Effector memory CD8-positive, alpha-beta T cell (primary cell): ENCODE measurements around the gene CTDP1.
A peak's percentile ranks its signal among the peaks of the same experiment; 100 is the strongest.

ENCODE experiments used
- ATAC-seq: fragments of 150-1000 bp; cut with Tn5 transposase; replicated peaks from 2 replicates; pipeline ENCODE4 v1.10.0; 2021; ENCODE audit warnings: mild to moderate bottlenecking, moderate library complexity
- DNase-seq, 3 experiments: peaks; one replicate each; pipeline ENCODE4 v3.0.0; 2021
- H3K27ac Mint-ChIP-seq, 2 donors: one replicate each; pipeline ENCODE4 v1.8.0; 2022; ENCODE audit warnings: mild to moderate bottlenecking in 2 of 2, mixed read lengths in 2 of 2, moderate library complexity in 2 of 2
- H3K27me3 Mint-ChIP-seq, 2 donors: one replicate each; pipeline ENCODE4 v1.8.0; 2022; ENCODE audit warnings: mixed read lengths in 2 of 2
- H3K36me3 Mint-ChIP-seq: one replicate; pipeline ENCODE4 v1.8.0; 2022; ENCODE audit warnings: mild to moderate bottlenecking, moderate library complexity, mixed read lengths; ENCODE audit not compliant: insufficient read depth
- H3K4me1 Mint-ChIP-seq, 2 donors: one replicate each; pipeline ENCODE4 v1.8.0; 2022; ENCODE audit warnings: low read depth in 2 of 2, mixed read lengths in 2 of 2
- H3K4me3 Mint-ChIP-seq, 2 donors: one replicate each; pipeline ENCODE4 v1.8.0; 2022; ENCODE audit warnings: mild to moderate bottlenecking in 2 of 2, mixed read lengths in 2 of 2, moderate library complexity in 2 of 2
- H3K9me3 Mint-ChIP-seq, 2 donors: one replicate each; pipeline ENCODE4 v1.8.0; 2022; ENCODE audit warnings: mixed read lengths in 2 of 2

Gene CTDP1

GRCh38 chr18:79790996-79791972 lies 111.7 kb downstream of the CTDP1 start:
- DNase-seq: no peak
- H3K27ac Mint-ChIP-seq: no peak overlapping the region
- ATAC-seq: no peak
- H3K27me3 Mint-ChIP-seq: peaks cover 43 to 71% of the 10 kb centered on the region in 2 donors
- H3K4me3 Mint-ChIP-seq: no peak overlapping the region
- H3K4me1 Mint-ChIP-seq: peaks cover 0 to 13% of the 10 kb centered on the region in 2 donors
- no peaks in the 10 kb centered on the region for H3K36me3 Mint-ChIP-seq
- no peaks in the 10 kb centered on the region for H3K9me3 Mint-ChIP-seq

DNA sequence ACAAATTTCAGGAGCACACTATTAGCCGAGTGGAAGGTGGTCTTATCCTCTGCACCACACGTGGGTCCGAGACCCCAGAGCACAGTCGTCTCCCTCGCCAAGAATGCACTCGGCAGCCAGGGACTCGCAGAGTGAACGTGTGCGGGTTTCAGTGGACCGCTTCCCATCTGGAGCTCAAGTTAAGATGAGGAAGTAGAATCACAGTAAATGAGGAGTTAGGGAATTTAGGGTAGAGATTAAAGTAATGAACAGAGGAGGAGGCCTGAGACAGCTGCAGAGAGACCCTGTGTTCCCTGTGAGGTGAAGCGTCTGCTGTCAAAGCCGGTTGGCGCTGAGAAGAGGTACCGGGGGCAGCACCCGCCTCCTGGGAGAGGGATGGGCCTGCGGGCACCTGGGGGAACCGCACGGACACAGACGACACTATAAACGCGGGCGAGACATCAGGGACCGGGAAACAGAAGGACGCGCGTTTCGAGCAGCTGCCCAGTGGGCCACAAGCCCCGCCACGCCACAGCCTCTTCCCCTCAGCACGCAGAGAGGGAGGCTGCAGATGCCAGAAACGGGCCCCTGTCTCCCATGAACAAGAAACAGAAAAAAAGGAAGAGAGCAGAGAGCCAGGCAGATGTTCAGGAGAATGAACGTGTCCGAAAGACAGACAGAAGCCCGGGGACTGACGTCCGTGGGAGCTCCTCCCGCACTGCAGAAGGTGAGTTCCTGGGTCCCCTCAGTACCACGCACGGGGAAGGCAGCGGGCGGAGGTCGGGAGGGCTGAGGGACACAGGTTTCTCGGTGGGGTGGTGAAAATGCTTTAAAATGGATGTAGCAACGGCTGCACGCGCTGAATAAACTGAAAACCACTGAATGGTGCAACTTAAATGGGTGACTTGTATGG lies 112.7 kb downstream of the CTDP1 start:
- peaks cover 3 to 16% of the 10 kb centered on the region in 2 donors for H3K4me1 Mint-ChIP-seq
- ATAC-seq: no peak
- no peak for DNase-seq
- H3K36me3 Mint-ChIP-seq: no peaks in the 10 kb centered on the region
- peaks cover 49 to 71% of the 10 kb centered on the region in 2 donors for H3K27me3 Mint-ChIP-seq
- H3K4me3 Mint-ChIP-seq: no peak overlapping the region
- no peaks in the 10 kb centered on the region for H3K9me3 Mint-ChIP-seq
- no peak overlapping the region for H3K27ac Mint-ChIP-seq

DNA sequence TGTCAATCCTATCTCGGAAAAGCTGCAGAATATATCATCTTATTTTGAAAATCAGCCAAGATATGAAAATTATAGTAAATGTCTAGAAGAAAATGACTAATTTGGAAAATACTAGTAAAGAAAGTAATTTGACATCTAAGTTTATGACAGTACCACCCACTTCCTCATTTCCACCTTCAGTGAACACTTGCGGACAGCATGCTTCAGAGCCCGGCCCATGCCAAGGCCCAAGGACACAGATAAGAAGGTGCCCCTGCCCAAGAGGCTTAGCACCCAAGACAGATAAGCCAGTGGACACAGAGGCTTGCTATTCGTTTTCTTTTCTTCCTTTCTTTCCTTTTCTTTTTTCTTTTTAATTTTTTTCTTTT lies 113.4 kb downstream of the CTDP1 start:
- H3K4me3 Mint-ChIP-seq: no peak overlapping the region
- H3K27ac Mint-ChIP-seq: no peak overlapping the region
- H3K9me3 Mint-ChIP-seq: no peaks in the 10 kb centered on the region
- peaks cover 5 to 17% of the 10 kb centered on the region in 2 donors for H3K4me1 Mint-ChIP-seq
- ATAC-seq (no peak), DNase-seq (no peak)
- H3K27me3 Mint-ChIP-seq: peaks cover 52 to 74% of the 10 kb centered on the region in 2 donors
- no peaks in the 10 kb centered on the region for H3K36me3 Mint-ChIP-seq

GRCh38 chr18:79794846-79795245 lies 115.2 kb downstream of the CTDP1 start:
- DNase-seq (no peak), ATAC-seq (no peak)
- no peak overlapping the region for H3K27ac Mint-ChIP-seq
- H3K27me3 Mint-ChIP-seq: peaks cover 62 to 75% of the 10 kb centered on the region in 2 donors
- peaks cover 11 to 18% of the 10 kb centered on the region in 2 donors for H3K4me1 Mint-ChIP-seq
- no peaks in the 10 kb centered on the region for H3K36me3 Mint-ChIP-seq
- H3K9me3 Mint-ChIP-seq: no peaks in the 10 kb centered on the region
- no peak overlapping the region for H3K4me3 Mint-ChIP-seq

DNA sequence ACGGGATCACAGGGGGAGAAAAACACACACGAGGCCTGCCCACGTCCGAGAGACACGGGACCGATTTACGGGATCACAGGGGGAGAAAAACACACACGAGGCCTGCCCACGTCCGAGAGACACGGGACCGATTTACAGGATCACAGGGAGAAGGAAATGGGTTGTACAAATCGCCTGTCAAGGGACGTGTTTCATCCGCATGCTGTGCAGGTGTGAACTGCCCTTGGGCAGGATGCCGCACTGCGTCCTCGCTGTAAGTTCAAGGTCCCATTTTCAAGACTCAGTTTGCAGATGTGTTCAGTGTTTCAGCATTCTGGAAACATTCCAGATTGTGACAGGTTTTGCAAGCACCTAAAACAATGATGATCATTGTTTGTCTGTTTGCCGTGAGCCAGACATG lies 115.8 kb downstream of the CTDP1 start:
- H3K36me3 Mint-ChIP-seq: no peaks in the 10 kb centered on the region
- no peak for ATAC-seq
- no peaks in the 10 kb centered on the region for H3K9me3 Mint-ChIP-seq
- no peak for DNase-seq
- H3K27ac Mint-ChIP-seq: no peak overlapping the region
- peaks cover 63 to 75% of the 10 kb centered on the region in 2 donors for H3K27me3 Mint-ChIP-seq
- no peak overlapping the region for H3K4me3 Mint-ChIP-seq
- H3K4me1 Mint-ChIP-seq: peaks cover 13 to 19% of the 10 kb centered on the region in 2 donors

- no peak for DNase-seq
- Mint-ChIP-seq H3K4me3 (no peak overlapping the region), H3K4me1 (peaks cover 13 to 17% of the 10 kb centered on the region in 2 donors), H3K27me3 (peaks cover 57 to 72% of the 10 kb centered on the region in 2 donors), H3K36me3 (no peaks in the 10 kb centered on the region), H3K27ac (no peak overlapping the region), H3K9me3 (no peaks in the 10 kb centered on the region)
- no peak for ATAC-seq
Measured at GRCh38 chr18:79796016-79796415, 116.4 kb downstream of the CTDP1 start.

- Mint-ChIP-seq H3K36me3 (no peaks in the 10 kb centered on the region), H3K9me3 (no peaks in the 10 kb centered on the region), H3K27ac (no peak overlapping the region), H3K4me3 (peak overlapping the region; percentile 11 to 35), H3K27me3 (peaks cover 50 to 64% of the 10 kb centered on the region in 2 donors), H3K4me1 (peaks cover 10 to 13% of the 10 kb centered on the region in 2 donors)
- DNase-seq (no peak), ATAC-seq (no peak)
Measured at GRCh38 chr18:79796531-79797405, 117.2 kb downstream of the CTDP1 start.

DNA sequence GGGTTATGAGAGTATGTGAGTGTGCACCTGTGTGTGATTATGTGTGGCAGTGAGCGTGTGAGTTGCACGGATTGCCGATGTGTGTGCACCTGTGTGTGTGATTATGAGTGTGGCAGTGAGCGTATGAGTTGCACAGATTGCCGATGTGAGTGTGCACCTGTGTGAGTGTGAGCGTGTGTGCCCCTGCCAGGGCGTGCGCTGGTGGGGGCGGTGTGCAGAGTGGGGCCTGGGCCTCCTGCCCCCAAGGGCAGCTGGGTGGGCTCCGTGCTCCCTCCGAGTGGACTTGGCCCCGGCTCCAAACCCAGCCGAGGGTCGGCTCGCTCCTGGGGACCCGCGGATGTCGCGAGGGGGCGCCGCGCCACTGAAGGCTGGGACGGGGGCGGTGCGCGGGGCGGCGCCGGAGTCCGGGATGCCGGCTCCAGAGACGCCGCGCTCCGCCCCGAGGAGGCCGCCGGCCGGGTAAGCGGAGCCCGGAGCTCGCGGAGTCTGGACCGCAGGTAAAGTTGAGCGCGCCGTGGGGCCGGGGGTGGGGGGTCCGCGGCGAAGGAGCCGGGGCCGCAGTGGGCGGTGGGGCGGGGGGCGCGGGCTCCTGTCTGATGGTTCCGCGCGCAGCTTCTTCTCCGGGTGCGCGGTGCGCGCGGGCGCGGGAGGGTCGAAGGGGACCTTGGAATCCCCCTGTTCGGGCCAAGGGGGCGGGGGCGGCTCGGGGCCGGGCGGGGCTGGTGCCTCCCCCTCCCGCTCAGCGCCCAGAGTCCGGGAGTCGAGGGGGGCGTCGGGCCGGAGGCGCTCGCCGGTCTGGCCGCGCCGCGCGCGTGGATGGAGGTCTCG lies 118.1 kb downstream of the CTDP1 start, which contains the start of gene KCNG2:
KCNG2 (plus strand) TSS at position 421 of the 828 bp plus-strand sequence. CDS start 65,730 bp downstream, outside the sequence.
- peaks cover 6 to 13% of the 10 kb centered on the region in 2 donors for H3K4me1 Mint-ChIP-seq
- DNase-seq (no peak), ATAC-seq (no peak)
- H3K27ac Mint-ChIP-seq: no peak within 1 kb of the TSS
- no peaks in the 10 kb centered on the region for H3K36me3 Mint-ChIP-seq
- peaks cover 41 to 55% of the 10 kb centered on the region in 2 donors for H3K27me3 Mint-ChIP-seq
- peak within 1 kb of the TSS; percentile 11 to 35 for H3K4me3 Mint-ChIP-seq
- no peaks in the 10 kb centered on the region for H3K9me3 Mint-ChIP-seq

DNA sequence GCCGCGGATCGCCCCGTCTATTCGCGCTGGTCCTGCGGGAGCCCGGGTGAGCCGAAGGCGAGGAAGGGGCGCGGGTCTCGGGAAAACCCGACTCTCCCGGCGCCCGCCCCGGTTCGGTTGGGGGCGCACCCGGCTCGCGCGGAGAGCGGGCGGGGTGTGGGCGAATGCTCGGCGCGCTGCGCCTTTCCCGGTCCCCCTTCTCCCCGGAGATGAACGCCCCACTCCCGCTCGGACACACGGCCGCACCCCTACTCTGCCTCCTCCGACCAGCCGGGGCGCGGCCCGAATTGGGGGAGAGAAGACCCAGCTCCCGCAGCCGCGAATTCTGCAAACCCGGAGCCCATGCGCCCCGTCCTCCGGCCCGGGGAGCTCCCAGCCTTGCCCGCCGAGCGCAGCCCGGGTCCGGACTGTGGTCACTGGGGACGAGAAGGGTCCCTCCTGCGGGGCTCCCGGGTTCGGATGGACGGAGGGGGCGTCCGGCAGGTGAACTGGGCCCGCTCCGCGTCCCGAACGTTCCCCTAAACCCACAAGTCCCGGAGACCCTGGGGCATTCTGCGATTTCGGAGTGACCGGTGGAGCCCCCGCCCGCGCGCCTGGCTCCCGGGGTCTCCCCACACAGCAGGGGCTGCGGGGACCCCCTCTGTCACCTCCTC lies 118.9 kb downstream of the CTDP1 start:
- Mint-ChIP-seq H3K4me3 (no peak overlapping the region), H3K36me3 (no peaks in the 10 kb centered on the region), H3K27me3 (peaks cover 41 to 53% of the 10 kb centered on the region in 2 donors), H3K4me1 (peaks cover 6 to 13% of the 10 kb centered on the region in 2 donors), H3K27ac (no peak overlapping the region), H3K9me3 (no peaks in the 10 kb centered on the region)
- ATAC-seq (no peak), DNase-seq (no peak)

GRCh38 chr18:79798999-79799370 lies 119.4 kb downstream of the CTDP1 start:
- Mint-ChIP-seq H3K4me1 (peaks cover 6 to 13% of the 10 kb centered on the region in 2 donors), H3K9me3 (no peaks in the 10 kb centered on the region), H3K36me3 (no peaks in the 10 kb centered on the region), H3K27ac (no peak overlapping the region), H3K4me3 (no peak overlapping the region), H3K27me3 (peaks cover 41 to 50% of the 10 kb centered on the region in 2 donors)
- no peak for DNase-seq
- ATAC-seq: no peak

DNA sequence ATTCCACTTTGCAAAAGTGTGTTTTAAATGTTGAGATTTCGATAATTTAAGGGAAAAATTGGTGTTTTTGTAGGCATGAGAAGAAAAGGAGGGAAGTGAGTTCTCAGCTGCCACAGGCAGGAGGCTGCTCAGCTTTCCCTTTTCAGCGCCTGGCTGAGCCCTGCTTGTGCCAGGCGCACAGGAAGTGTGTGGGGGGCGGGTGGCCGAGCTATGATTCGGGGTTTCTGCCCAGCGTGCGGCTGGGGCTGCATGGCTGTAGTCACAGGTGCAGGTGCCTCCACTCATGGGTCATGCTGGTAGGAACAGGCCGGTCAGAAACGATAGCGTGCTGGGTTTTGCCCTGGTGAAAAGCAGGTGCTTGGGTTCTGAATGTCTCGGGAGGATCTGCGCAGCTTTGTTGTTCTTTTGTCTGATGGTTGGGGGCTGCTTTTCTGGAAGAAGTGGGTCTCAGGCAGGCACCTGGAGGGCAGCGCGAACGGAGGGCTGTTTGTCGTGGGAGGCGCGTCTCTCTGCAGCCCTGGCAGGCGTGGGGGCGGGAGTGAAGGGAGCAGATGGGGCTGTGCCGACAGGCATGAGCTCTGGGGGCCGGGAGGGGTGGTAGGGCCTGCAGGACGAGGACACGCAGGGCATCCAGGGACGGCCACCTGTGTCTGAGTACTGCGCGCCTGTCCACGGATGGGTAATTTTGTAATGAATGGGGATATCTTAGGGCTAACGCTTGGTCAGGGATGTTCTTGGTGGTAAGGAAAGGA lies 120.2 kb downstream of the CTDP1 start:
- Mint-ChIP-seq H3K27me3 (peaks cover 35 to 42% of the 10 kb centered on the region in 2 donors), H3K4me3 (peak overlapping the region in 1 of 2 donors; percentile 33), H3K4me1 (peaks cover 6 to 13% of the 10 kb centered on the region in 2 donors), H3K27ac (no peak overlapping the region), H3K9me3 (no peaks in the 10 kb centered on the region), H3K36me3 (no peaks in the 10 kb centered on the region)
- ATAC-seq (no peak), DNase-seq (no peak)
